NCI-H2227 treated with DMSO at 0.1 percent for 48 hours (cell line): ENCODE data around the gene ERI3.
A peak's percentile ranks its signal among the peaks of the same experiment; 100 is the strongest.

Source experiments
- DNase-seq: peaks from one replicate; lab custom pipeline; 2025; lab: John Stamatoyannopoulos, UW

Gene ERI3

GRCh38 chr1:44316231-44316759 lies 38.8 kb downstream of the ERI3 start:
- DNase-seq, result peak; percentile 55

GRCh38 chr1:44315521-44315920 lies 39.5 kb downstream of the ERI3 start:
- DNase-seq, result no peak

GRCh38 chr1:44314452-44314851 lies 40.6 kb downstream of the ERI3 start:
- no peak for DNase-seq

GRCh38 chr1:44313265-44313918 lies 41.7 kb downstream of the ERI3 start:
- DNase-seq, result no peak

- DNase-seq, result no peak
Observed at GRCh38 chr1:44312399-44313196, 42.5 kb downstream of the ERI3 start.

- no peak for DNase-seq
Observed at GRCh38 chr1:44310006-44310405, 45.1 kb downstream of the ERI3 start.

- DNase-seq, result no peak
Observed at GRCh38 chr1:44305962-44306422, 49.1 kb downstream of the ERI3 start.

- no peak for DNase-seq
Observed at GRCh38 chr1:44303532-44303931, 51.5 kb downstream of the ERI3 start.

GRCh38 chr1:44302541-44302940 lies 52.5 kb downstream of the ERI3 start:
- no peak for DNase-seq

GRCh38 chr1:44301442-44301841 lies 53.6 kb downstream of the ERI3 start:
- no peak for DNase-seq

GRCh38 chr1:44300852-44301251 lies 54.2 kb downstream of the ERI3 start:
- no peak for DNase-seq

GRCh38 chr1:44297695-44298400 lies 57.2 kb downstream of the ERI3 start:
- DNase-seq, result no peak

- DNase-seq, result no peak
Observed at GRCh38 chr1:44296806-44297205, 58.3 kb downstream of the ERI3 start.

- DNase-seq, result peak; percentile 69
Observed at GRCh38 chr1:44296086-44296485, 59.0 kb downstream of the ERI3 start.

- DNase-seq, result no peak
Observed at GRCh38 chr1:44294588-44295007, 60.5 kb downstream of the ERI3 start.

- no peak for DNase-seq
Observed at GRCh38 chr1:44293761-44294315, 61.2 kb downstream of the ERI3 start.

- no peak for DNase-seq
Observed at GRCh38 chr1:44292651-44293050, 62.4 kb downstream of the ERI3 start.

GRCh38 chr1:44290250-44291094 lies 64.6 kb downstream of the ERI3 start:
- peak; percentile 55 for DNase-seq

GRCh38 chr1:44289530-44289929 lies 65.5 kb downstream of the ERI3 start:
- DNase-seq, result peak; percentile 16

- DNase-seq, result no peak
Observed at GRCh38 chr1:44288883-44289282, 66.2 kb downstream of the ERI3 start.

- DNase-seq, result no peak
Observed at GRCh38 chr1:44284184-44284583, 70.9 kb downstream of the ERI3 start.
